Left ventricle myocardium superior (tissue), 1 donor: Measurements from ENCODE around the gene SIGLEC1. TPM values are rescaled to one million over a fixed set of nuclear protein-coding genes. Genes with fewer than 3 reads are reported as not detected.
A peak's percentile ranks its signal among the peaks of the same experiment; 100 is the strongest.

Experiments
- ATAC-seq: fragments of 200-7000 bp; cut with Tn5 transposase; one replicate; pipeline ENCODE4 v1.9.1; 2020; ENCODE audit warnings: mild to moderate bottlenecking, moderate library complexity
- DNase-seq: peaks from one replicate; pipeline ENCODE4 v3.0.0-alpha.2; 2020
- intact Hi-C: fragments of 100-400 bp; cut with micrococcal nuclease; formaldehyde crosslinking; loops from one replicate; pipeline ENCODE4 v1.11.0; 2022
- total RNA-seq: library from RNA; stranded (reverse); fragmentation: NEBNext Ultra II Directional; extraction: Animal tissue kit (Norgen Biotek cat#: 25700); gene quantifications from one replicate; pipeline ENCODE4 v1.2.1, GENCODE V29; 2021
- donor health status: DM: no; HTN: yes; CAD: no; lungs with severe emphysema.

Gene SIGLEC1
- total RNA-seq, 1 donor from 2014 or later: 7.1 TPM

DNA sequence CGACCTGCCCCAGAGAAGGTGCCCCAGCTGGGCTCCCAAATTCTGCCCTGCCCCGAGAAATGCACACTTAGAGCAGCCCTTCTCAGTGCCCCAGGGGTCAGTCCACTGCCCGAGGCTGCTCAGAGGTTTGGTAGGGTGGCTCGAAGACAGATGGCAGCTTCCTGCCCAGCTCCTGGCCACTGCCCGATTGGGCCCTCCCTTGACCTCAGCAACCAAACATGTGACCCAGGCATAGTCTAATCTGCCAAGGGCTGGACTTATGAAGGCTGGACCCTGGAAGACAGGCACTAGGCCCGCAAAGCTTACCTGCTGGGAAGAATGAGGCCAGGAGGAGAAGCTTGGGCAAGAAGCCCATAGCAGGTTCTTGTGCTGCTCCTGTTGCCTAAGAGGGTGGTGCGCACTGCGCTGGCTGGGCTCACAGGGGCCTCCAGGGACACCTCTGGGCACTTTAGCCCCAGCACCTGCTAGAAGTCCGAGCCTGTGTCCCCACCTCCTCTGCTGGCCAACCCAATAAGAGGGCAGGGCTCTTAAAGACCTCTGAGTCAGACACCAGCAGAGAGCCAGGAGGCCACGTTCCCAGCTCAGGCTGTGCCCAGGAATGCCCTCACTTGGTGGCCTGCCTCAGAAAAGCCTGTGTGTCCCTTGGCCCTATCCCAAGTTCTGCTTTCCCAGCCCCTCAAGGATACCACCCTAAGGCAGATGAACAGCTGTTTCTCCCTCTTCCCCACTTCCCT is 5.5 kb downstream of the SIGLEC1 start:
- DNase-seq (no peak), ATAC-seq (peak; percentile 47)
- intact Hi-C loops: no loop called here

DNA sequence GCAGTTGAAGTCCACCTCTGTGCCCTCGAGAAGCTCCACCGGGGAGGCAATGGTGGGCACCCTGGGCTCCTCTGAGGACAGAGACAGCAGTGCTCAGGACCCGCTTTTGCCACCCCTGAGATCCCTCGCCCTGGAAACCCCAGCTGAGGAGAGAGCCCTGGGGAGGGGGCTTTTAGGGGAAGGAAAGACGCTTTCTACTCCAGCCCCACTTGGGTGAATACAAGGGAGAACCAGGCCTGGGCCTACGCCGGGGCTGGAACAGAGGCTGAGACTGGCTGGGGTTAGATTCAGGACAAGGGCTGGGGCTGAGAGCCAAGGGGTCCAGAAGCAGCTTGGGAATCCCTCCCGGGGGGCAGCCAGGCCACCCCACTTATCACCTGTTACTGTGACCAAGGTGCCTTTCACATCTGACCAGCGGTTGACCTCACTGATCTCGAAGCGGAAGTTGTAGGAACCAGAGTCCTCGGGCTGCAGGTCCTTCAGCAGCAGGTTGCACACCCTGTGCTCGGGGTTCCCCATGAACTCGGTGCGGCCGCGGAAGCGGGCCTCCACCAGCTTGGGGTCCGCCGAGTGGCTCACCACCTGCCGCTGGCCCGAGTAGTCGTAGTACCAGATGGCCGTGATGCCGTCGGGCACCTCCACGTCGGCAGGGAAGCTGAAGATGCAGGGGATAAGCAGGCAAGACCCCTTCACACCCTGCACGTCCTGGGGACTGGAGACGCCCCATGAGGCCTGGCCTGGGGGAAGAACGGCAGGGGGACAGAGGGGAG is 6.2 kb downstream of the SIGLEC1 start:
- DNase-seq (no peak), ATAC-seq (no peak)
- intact Hi-C loops: no loop called here

DNA sequence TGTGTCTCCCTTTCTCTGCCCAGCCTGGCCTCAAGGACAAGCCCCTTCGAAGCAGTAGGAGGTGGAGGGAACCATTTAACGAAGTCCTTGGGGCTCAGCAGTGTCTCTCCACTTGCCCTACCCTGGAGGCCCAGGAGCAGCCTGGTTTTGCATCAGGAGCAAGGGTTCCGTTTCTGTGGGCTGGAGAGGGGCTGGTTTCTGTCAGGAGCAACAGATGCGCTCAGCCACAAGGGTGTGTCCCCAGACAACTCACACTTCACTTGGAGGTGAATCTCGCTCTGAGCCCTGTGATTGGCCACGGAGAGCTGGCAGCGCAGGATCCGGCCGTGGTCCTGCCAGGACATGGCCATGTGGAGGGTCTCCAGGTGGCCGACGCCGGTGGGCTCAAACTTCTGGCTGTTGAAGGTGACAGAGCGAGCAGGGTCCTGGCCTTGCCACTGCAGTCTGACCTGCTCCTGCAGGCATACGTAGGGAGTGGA is 6.9 kb downstream of the SIGLEC1 start:
- no peak for DNase-seq
- intact Hi-C loops: no loop called here
- no peak for ATAC-seq

DNA sequence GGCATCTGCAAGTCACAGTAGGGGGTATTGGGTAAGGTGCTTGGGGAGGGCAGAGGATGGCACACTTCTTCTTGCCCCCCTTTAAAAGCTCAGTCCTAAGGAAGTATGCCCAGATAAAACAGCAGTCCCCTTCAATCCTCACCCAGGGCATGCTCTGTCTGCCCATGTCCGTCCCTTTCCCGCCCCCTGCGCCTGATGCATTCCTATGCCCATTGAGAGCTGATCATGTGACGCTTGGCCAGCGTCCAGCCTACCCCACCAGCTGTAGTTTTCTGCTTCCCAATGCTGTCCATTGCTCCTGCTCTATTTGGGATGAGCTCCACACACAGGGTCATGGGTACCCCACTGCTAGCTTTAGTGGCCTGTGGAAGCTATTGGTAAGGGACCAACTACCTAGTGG is 8.3 kb downstream of the SIGLEC1 start:
- ATAC-seq: no peak
- intact Hi-C loops: no loop called here
- no peak for DNase-seq

DNA sequence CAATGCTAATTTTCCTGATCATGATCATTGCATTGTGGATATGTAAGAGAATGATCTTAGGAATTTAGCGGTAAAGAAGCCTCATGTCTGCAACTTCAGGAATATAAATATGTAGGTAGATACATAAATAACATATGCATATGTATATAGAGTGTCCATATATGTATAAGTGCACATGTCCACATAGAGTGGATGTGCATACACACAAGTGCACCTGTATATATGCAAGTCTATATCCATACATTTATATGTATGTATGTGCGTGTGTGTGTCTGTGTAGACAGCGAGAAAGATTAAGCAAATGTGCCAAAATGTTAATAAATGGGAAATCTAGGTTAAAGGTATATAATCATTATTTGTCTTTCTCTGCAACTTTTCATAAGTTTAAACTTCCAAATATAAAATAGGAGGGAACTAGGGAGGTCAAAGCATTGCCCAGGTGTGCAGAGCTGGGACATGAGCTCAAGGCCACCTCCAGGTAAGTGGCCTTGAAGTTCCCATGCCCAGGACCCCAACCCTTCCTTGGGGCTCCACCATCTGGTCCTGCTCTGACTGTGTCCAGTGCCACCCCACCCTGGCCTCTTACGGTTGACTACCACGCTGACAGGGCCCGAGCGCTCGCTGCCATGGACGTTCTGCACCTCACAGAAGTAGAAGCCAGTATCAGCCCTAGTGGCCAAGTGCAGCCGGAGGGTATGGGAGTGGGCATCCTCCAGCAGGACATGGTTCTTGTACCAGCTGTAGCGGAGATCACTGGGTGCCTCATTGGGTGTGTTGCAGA is 9.6 kb downstream of the SIGLEC1 start:
- DNase-seq (no peak), ATAC-seq (no peak)
- intact Hi-C loops: no loop called here

DNA sequence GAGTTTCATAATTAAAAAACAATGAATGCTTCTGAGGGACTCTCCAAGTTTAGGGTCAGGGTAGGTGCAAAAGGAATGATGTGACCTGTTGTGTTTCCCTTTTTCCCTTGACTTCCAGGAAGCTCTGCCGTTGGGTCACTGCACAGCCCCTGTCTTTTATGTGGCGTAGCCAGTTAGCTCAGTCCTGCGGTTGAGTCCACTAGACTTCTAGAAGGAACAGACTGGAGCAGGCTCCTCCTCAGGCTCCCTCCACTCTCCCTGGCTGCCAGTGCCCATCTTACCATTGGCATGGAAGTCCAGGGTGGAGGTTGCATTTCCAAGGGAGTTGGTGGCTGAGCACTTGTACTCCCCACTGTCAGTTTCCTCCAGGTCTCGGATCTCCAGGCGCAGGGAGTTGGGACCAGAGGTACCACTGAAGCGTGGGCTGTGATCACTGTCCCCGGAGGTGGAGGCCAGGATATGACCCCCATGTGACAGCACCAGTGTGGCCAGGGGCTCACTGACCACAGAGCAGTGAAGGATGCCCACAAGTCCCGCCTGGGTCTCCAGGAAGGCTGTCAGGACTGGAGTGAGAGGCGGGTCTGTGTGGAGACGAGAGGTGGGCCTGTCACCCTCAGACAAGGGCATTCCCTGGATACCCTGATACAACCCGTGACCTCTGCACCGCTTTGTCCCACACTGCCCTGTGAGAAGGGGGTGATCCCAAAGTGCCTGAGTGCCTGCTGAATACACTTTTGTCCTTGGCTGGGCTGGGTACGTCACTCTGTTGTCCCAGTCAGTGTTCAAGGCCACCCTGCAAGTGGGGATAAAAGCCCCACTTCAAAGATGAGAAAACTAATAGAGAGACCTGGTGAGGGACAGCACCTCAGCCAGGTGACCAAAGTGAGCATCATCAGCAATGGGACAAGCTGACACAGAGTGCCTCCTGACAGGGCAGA is 11.1 kb downstream of the SIGLEC1 start:
- DNase-seq (no peak), ATAC-seq (no peak)
- intact Hi-C loops: no loop called here

DNA sequence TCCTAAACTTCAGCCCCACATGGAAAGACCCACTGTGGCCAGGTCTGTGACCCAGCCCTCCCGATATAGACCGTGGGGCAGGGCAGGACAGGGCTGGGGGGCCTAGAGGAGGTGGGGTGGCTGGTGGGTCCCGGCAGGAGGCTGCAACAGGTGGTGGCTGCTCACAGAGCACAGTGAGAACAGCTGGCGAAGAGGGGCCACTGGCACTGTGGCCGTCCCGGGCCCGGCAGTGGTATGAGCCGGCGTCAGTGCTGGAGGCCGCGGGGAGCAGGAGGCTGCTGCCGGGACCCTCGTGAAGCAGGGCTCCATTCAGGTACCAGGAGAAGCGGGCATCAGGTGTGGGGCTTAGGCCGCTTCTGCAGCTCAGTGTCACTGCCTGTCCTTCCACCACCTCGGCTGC is 13.4 kb downstream of the SIGLEC1 start:
- ATAC-seq (no peak), DNase-seq (no peak)
- intact Hi-C loops: no loop called here

DNA sequence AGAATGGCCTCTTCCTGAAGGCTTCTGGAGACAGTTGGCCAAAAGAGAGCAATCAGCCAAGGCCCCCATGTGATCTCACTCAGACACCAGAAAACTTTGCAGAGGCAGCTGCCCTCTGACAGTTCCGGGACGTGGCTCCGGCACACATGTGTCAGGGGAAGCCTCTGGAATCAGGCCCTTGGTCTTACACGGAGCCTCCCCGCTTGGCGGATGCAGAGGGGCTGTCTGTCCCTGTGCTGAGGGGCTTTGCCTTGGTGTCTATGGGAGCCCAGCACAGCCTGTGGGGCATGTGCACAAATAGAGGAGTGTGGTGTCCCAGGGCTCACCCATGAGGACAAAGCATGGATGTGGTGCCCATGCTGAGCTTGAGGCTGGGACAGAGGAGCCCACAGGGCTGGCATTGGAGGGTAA is 13.8 kb downstream of the SIGLEC1 start:
- no peak for ATAC-seq
- DNase-seq: no peak
- intact Hi-C loops: no loop called here

DNA sequence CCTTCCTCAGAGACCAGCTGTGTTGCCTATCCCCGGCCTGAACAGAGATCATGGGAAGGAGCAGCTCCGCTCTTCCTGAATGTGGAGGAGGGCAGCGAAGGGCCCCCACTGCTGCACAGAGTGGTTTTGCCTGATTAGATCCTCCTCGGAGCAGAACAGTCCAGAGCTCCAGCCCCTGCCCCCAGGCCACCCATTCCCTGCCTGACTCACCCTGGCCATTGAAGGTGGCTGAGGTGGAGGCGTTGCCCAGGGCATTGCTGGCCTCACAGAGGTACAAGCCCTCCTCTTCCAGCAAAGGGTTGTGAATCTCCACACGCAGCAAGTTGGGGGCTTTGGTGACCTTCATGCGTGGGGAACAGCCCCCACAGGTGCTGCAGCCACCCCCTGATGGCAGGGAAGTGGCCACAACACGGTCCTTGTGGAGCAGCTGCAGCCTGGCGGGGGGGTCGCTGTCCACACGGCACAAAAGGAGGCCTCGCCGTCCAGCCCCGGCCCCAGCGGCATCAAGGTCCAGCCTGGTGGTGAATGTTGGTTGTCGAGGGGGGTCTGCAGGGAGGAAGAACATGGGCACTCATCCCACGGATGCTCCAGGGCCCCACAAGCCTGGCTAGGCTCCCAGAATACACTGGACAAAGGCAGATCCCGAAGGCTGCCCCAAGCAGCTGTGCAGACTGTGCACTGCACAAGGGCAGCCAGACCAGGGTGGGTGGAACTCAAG is 14.7 kb downstream of the SIGLEC1 start:
- DNase-seq: no peak
- intact Hi-C loops: no loop called here
- no peak for ATAC-seq

DNA sequence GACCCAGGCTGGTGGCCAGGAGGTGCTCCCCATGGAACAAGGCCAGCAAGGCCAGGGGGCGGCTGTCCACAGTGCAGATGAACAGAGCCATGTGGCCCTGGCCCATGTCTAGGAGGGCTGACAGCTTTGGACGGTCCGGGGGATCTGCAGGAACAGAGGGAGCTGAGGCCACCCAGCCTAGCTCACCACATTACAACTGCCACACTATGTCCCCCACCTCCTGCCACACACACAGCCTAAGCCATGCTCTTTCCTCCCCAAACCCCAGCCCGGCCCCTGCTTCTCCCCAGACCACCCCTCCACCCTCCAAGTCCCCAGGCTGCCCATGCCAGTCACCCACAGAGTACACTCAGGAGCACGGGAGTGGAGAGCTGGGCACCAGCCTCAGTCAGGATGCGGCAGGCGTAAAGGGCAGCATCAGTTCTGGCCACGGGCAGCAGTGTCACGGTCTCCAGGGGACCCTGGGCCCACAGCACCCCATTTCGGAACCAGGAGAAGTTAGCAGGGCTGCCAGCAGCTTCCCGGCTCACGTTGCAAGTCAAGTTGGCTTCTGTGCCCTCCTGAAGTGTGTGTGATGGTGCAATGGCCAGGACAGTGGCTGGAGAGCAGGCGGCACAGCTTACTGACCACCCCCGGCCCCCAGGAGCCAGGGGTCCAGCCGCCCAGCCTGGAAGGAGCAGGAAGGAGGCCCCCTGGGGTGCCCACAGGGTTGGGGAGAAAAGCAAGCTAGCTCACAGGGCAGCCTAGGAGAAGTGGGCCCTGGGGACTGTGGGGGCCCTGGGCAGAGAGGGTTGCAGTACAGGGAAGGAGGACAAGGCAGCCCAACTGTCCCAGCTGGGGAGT is 15.4 kb downstream of the SIGLEC1 start:
- no peak for ATAC-seq
- intact Hi-C loops: no loop called here
- DNase-seq: no peak

DNA sequence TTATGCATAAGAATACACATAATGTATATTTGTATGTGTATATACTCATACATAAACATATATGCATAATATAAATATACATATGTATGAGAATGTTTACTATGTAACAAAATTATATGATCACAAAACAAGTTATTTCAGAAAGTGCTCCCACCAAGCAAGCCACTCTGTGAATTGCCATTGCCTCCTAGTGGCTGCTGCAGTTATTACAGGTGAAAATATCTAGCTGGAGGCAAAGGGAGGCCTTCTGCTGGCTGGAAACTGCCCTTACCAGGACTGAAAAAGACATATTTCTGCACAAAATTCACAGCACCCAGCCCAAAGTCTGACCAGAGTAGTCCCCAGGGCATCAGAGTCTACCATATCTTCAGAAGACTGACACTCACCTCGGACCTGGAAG is 16.2 kb downstream of the SIGLEC1 start:
- ATAC-seq (no peak), DNase-seq (no peak)
- intact Hi-C loops: no loop called here

DNA sequence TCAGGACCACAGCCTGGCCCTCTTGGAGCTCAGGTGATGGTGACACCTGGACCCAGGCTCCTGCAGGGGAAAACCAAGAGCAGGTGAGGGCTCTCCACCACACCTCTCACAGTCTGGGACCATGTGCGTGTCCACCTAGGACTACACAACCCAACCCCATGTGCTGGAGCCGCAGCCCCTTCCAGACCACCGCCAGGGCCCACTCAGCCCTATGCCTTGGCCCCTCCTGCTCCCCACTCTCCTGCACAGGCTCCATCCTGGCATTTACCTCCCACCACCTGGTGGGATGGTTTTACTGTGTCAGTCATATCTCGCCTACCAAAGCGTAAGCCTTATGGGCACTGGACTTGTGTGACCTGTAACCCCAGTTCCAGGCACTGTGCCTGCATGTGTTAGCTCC is 17.5 kb downstream of the SIGLEC1 start:
- ATAC-seq (no peak), DNase-seq (peak; percentile 9)
- intact Hi-C loops: no loop called here

DNA sequence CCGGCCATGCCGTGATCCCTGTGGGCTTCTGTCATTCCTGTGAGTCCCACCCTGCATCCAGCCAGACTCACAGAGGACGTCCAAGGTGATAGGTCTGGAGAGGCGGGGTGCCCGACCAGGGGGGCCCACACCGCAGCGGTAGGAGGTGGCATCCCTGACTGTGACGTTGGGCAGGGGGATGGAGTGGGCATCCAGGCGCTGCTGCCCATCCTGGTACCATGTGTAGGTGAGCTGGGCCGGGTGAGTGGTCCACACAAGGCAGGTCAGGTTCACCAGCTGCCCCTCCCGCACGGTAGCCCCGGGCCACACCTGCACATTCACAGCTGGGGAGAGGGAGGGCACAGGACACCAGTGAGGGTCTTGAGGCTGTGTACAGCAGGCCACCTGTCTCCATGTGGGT is 19.0 kb downstream of the SIGLEC1 start:
- no peak for ATAC-seq
- intact Hi-C loops: no loop called here
- peak; percentile 21 for DNase-seq

DNA sequence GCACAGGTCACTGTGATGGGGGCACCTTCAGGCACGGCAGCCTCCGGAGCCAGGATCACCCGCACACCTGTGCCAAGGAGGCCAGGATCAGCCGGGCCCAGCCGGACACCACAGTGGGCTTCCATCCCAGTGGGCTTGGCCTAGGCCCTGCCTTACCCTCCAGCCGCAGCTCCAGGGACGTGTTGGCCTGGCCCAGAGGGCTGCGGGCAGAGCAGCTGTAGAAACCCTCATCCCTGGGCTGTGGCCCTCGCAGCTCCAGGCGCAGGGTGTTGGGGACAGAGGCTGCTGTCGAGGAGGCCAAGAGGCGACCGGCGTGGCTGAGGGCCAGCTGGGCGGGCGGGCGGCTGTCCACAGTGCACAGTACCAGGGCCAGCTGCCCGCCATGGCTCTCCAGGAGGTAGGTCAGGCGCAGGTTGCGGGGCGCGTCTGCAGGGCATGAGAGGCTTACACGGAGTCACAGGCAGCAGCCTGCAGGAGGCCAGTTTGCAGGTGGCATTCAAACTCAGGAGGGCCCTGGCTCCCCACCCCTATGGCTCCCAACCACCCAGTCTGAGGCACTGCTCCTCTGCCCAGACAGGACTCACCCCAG is 19.6 kb downstream of the SIGLEC1 start:
- intact Hi-C loops: no loop called here
- ATAC-seq (no peak), DNase-seq (peak; percentile 21)

DNA sequence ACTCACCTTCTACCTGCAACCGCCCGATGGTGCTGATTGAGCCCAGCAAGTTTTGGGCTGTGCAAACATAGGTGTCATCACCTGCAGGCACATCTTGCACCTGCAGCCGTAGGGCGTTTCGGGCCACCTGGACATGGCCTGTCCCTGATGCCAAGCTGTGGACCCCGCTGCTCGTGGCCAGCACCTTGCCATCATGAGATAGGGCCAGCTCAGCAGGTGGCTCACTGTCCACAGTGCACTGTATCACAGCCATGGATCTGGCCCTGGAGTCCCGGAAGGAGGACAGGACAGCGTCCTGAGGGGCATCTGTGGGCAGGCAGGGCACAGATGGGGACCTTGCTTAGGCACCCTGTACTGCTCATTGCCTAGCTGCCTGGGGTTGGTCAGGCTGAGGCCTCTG is 20.5 kb downstream of the SIGLEC1 start:
- no peak for ATAC-seq
- DNase-seq: no peak
- intact Hi-C loops: no loop called here

DNA sequence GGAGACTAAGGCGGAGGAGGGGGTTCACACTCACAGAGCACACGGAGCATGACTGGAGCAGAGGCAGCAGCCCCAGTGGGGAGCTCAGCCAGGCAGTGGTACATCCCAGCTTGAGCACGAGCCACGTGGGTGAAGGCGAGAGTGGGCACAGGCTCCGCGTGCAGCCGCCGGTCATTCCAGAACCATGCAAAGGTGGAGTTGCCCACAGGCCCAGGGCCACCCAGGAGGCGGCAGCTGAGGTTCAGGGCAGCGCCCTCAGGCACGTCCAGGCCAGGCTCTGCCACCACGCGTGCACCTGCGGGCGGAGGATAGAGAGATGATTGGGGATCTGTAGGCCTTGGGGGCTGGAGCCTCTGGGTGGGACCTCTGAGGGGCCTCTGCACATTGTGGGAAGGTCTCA is 21.1 kb downstream of the SIGLEC1 start:
- no peak for ATAC-seq
- no peak for DNase-seq
- intact Hi-C loops: no loop called here

DNA sequence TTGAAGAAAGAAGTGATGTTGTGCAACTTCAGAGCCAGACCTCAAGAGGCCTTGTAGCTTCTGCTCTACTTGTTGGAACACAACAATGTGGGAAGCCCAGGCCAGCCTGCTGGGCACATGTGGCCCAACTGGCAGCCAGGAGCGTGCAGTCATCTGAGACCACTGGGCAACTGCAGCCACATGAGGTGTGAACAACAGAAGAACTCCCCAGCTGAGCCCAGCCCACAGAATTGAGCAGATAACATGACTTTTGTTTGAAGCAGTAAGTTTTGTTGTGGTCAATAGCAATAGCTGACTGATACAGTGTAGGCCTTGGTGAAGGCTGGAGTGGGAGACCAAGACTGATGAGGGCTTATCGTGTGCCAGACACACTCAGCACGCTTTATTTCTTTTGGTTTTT is 22.0 kb downstream of the SIGLEC1 start:
- DNase-seq: no peak
- intact Hi-C loops: no loop called here
- ATAC-seq: no peak
